ENCODE results near the gene RTN4RL2.

GRCh38 chr11:57475671-57476046, 15.3 kb downstream of the RTN4RL2 start:
- TF ChIP-seq EZH2phosphoT487 (conservative IDR thresholded peaks at IDR 0.05; ENCODE audit: low read length) = no peak
- TF ChIP-seq, protein P1, sequence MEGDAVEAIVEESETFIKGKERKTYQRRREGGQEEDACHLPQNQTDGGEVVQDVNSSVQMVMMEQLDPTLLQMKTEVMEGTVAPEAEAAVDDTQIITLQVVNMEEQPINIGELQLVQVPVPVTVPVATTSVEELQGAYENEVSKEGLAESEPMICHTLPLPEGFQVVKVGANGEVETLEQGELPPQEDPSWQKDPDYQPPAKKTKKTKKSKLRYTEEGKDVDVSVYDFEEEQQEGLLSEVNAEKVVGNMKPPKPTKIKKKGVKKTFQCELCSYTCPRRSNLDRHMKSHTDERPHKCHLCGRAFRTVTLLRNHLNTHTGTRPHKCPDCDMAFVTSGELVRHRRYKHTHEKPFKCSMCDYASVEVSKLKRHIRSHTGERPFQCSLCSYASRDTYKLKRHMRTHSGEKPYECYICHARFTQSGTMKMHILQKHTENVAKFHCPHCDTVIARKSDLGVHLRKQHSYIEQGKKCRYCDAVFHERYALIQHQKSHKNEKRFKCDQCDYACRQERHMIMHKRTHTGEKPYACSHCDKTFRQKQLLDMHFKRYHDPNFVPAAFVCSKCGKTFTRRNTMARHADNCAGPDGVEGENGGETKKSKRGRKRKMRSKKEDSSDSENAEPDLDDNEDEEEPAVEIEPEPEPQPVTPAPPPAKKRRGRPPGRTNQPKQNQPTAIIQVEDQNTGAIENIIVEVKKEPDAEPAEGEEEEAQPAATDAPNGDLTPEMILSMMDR (IDR thresholded peaks at IDR 0.05; ENCODE audit: insufficient read depth, low read length, poor library complexity, severe bottlenecking) = no peak

Measured in SU-DHL-6 (cell line).